ENCODE measurements around the gene ULBP3.
"Not testable (repeated sequence)": the region's sequence is repeated elsewhere in the genome, so short reads cannot be mapped to it uniquely, and the experiment has no call there.

The ULBP3 gene

DNA sequence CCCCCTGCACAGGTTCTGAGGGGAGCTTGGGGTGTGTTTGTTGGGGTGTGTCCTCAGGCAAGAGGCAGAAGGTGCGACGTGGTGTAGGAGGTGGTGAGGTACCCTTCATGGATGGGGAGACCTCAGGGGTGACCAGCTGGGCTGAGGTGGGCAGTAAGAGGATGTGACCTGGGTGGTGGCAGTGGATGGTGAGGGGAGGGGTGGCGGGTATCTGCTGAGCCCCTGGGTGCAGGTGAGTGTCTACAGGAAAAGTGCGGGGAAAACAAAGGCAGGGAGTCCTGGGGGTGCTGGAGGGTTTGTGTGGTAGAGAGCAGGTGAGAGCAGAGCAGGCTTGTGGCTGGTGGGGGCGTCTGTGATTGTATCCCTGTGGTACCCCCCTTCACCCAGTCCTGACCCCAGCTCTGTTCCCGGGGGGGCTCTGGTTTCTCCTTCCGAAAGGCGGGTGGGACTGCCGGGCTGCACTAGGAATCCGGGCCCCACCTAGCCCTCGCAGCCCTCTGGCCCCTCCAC is 44.2 kb downstream of the ULBP3 start:
- no peaks in the 10 kb centered on the region for H3K36me3 ChIP-seq (replicated peaks; ENCODE audit: low read depth, low read length)
- TF ChIP-seq EZH2phosphoT487 (IDR thresholded peaks at IDR 0.05; ENCODE audit: low read depth) = no peak
- TF ChIP-seq, protein P1, sequence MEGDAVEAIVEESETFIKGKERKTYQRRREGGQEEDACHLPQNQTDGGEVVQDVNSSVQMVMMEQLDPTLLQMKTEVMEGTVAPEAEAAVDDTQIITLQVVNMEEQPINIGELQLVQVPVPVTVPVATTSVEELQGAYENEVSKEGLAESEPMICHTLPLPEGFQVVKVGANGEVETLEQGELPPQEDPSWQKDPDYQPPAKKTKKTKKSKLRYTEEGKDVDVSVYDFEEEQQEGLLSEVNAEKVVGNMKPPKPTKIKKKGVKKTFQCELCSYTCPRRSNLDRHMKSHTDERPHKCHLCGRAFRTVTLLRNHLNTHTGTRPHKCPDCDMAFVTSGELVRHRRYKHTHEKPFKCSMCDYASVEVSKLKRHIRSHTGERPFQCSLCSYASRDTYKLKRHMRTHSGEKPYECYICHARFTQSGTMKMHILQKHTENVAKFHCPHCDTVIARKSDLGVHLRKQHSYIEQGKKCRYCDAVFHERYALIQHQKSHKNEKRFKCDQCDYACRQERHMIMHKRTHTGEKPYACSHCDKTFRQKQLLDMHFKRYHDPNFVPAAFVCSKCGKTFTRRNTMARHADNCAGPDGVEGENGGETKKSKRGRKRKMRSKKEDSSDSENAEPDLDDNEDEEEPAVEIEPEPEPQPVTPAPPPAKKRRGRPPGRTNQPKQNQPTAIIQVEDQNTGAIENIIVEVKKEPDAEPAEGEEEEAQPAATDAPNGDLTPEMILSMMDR (IDR thresholded peaks at IDR 0.05; ENCODE audit: low read depth, low read length) = no peak
- H3K79me2 ChIP-seq (ENCODE audit: low read length) = no peaks in the 10 kb centered on the region
- no peak overlapping the region for H2AFZ ChIP-seq (ENCODE audit: low read depth, low read length)
- no peaks in the 10 kb centered on the region for H4K20me1 ChIP-seq (ENCODE audit: insufficient read depth, low read length)
- H3K27me3 ChIP-seq (ENCODE audit: low read depth, low read length) = peaks cover 13% of the 10 kb centered on the region
- no peak overlapping the region for H3K4me3 ChIP-seq (ENCODE audit: low read length)
- no peaks in the 10 kb centered on the region for H3K9me3 ChIP-seq (ENCODE audit: insufficient read depth, low read length)
- H3K4me2 ChIP-seq (ENCODE audit: low read length) = no peak overlapping the region
- H3K9ac ChIP-seq (ENCODE audit: low read length) = no peak overlapping the region
- no peak overlapping the region for H3K27ac ChIP-seq (ENCODE audit: low read length)
- H3K4me1 ChIP-seq (ENCODE audit: low read length) = peaks cover 18% of the 10 kb centered on the region

- not testable (repeated sequence) for H3K79me2 ChIP-seq (ENCODE audit: low read length); H2AFZ ChIP-seq (ENCODE audit: low read depth, low read length); H3K9ac ChIP-seq (ENCODE audit: low read length); H3K36me3 ChIP-seq (replicated peaks; ENCODE audit: low read depth, low read length); H3K4me3 ChIP-seq (ENCODE audit: low read length); H3K9me3 ChIP-seq (ENCODE audit: insufficient read depth, low read length); H3K4me2 ChIP-seq (ENCODE audit: low read length); H3K27ac ChIP-seq (ENCODE audit: low read length); H4K20me1 ChIP-seq (ENCODE audit: insufficient read depth, low read length)
- peaks cover 16% of the 10 kb centered on the region for H3K27me3 ChIP-seq (ENCODE audit: low read depth, low read length)
- H3K4me1 ChIP-seq (ENCODE audit: low read length) = peaks cover 12% of the 10 kb centered on the region
These were observed 44.9 kb downstream of the ULBP3 start for GRCh38 chr6:150024021-150024420.

- H3K36me3 ChIP-seq (replicated peaks; ENCODE audit: low read depth, low read length); H3K4me2 ChIP-seq (ENCODE audit: low read length); H3K27ac ChIP-seq (ENCODE audit: low read length); H3K9me3 ChIP-seq (ENCODE audit: insufficient read depth, low read length); H2AFZ ChIP-seq (ENCODE audit: low read depth, low read length); H3K9ac ChIP-seq (ENCODE audit: low read length); H3K4me1 ChIP-seq (ENCODE audit: low read length); H3K79me2 ChIP-seq (ENCODE audit: low read length); H3K4me3 ChIP-seq (ENCODE audit: low read length); H4K20me1 ChIP-seq (ENCODE audit: insufficient read depth, low read length): not testable (repeated sequence)
- peaks cover 15% of the 10 kb centered on the region; the same call in 1 of the 2 replicates for H3K27me3 ChIP-seq (ENCODE audit: low read depth, low read length)
These were observed 47.1 kb downstream of the ULBP3 start for GRCh38 chr6:150021870-150022269.

DNA sequence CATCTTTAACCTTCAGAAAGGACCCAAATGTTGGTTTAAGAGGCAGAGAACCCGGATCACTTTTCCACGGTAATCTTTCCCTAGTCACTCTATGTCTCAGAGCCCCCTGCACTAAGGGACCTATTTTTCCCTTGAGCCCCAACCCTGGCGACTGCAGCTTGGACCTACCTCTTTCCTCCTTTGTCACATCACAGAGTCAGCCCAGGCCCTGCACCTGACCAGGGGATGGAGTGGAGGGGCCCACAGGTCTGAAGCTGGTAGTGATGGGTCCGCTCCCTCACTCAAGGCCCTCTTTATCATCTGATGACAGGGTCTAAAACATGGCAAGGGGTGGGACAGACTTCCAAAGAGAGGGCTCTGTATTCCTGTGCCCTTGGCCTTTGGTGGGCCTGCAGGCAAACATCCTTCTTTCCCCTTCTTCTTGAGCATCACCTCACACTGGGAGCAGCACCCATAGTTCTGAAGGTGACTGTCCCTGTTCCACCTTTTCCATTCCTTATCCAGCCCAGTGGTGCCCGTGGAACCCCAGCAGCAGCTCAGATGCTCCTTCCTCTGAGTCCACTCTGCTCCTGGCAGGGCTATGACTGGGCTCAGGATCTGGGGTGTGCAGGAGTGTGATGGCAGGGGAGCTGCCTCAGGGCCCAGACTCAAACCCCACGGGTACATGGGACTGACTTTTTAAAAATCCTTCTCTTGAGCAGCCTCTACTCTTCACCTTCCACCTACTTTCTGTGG is 49.9 kb downstream of the ULBP3 start:
- no peak overlapping the region for H3K9ac ChIP-seq (ENCODE audit: low read length)
- H3K27me3 ChIP-seq (ENCODE audit: low read depth, low read length) = peaks cover 15% of the 10 kb centered on the region; the same call in 1 of the 2 replicates
- no peaks in the 10 kb centered on the region for H3K36me3 ChIP-seq (replicated peaks; ENCODE audit: low read depth, low read length)
- H2AFZ ChIP-seq (ENCODE audit: low read depth, low read length) = no peak overlapping the region
- H3K79me2 ChIP-seq (ENCODE audit: low read length) = no peaks in the 10 kb centered on the region
- no peaks in the 10 kb centered on the region for H4K20me1 ChIP-seq (ENCODE audit: insufficient read depth, low read length)
- H3K9me3 ChIP-seq (ENCODE audit: insufficient read depth, low read length) = no peaks in the 10 kb centered on the region
- H3K4me3 ChIP-seq (ENCODE audit: low read length) = no peak overlapping the region
- H3K4me1 ChIP-seq (ENCODE audit: low read length) = no peaks in the 10 kb centered on the region
- no peak overlapping the region for H3K4me2 ChIP-seq (ENCODE audit: low read length)
- TF ChIP-seq, protein P1 (IDR thresholded peaks at IDR 0.05; ENCODE audit: low read depth, low read length) = no peak
- TF ChIP-seq EZH2phosphoT487 (IDR thresholded peaks at IDR 0.05; ENCODE audit: low read depth) = no peak
- no peak overlapping the region for H3K27ac ChIP-seq (ENCODE audit: low read length)

- not testable (repeated sequence) for H3K36me3 ChIP-seq (replicated peaks; ENCODE audit: low read depth, low read length); H3K4me3 ChIP-seq (ENCODE audit: low read length); H3K9me3 ChIP-seq (ENCODE audit: insufficient read depth, low read length); H3K4me1 ChIP-seq (ENCODE audit: low read length); H3K27ac ChIP-seq (ENCODE audit: low read length); H3K9ac ChIP-seq (ENCODE audit: low read length); H3K79me2 ChIP-seq (ENCODE audit: low read length); H4K20me1 ChIP-seq (ENCODE audit: insufficient read depth, low read length); H2AFZ ChIP-seq (ENCODE audit: low read depth, low read length); H3K4me2 ChIP-seq (ENCODE audit: low read length)
- TF ChIP-seq, protein P1 (IDR thresholded peaks at IDR 0.05; ENCODE audit: low read depth, low read length) = peak; percentile 4; the same call in 1 of the 2 replicates
- H3K27me3 ChIP-seq (ENCODE audit: low read depth, low read length) = peaks cover 18% of the 10 kb centered on the region; the same call in 1 of the 2 replicates
These were observed 51.8 kb downstream of the ULBP3 start for GRCh38 chr6:150017186-150017521.
